GM18519 (cell line): Measurements from ENCODE around the gene ANKRD44.
"Not testable (repeated sequence)": the region's sequence is repeated elsewhere in the genome, so short reads cannot be mapped to it uniquely, and the experiment has no call there.

Experiments used
- ATAC-seq: cut with Tn5 transposase; IDR thresholded peaks from one replicate; pipeline ENCODE4 v1.9.1; 2021; ENCODE audit warnings: mild to moderate bottlenecking, moderate library complexity; ENCODE audit not compliant: unreplicated experiment, low FRiP score

Gene ANKRD44

DNA sequence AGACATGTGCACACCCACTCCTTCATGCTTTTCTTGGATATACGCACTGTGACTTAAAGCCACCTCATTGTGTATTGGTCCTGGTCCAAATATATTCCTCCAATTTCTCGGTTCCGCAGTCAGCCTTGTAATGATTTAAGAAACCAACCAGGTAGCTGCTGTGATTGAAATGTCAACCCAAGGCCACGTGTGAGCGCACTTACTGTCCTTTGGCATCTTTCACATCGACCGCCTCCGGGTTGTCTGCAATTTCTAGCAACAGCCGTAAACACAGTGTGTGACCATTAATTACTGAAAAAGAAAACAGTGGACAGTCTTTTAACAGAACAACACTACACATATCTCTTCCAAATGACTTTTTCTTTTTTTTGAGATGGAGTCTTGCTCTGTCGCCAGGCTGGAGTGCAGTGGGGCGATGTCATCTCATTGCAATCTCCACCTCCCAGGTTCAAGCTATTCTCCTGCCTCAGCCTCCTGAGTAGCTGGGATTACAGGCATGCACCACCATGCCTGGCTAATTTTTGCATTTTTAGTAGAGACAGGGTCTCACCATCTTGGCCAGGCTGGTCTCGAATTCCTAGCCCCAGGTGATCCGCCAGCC lies 301.7 kb downstream of the ANKRD44 start:
- not testable (repeated sequence) for ATAC-seq

DNA sequence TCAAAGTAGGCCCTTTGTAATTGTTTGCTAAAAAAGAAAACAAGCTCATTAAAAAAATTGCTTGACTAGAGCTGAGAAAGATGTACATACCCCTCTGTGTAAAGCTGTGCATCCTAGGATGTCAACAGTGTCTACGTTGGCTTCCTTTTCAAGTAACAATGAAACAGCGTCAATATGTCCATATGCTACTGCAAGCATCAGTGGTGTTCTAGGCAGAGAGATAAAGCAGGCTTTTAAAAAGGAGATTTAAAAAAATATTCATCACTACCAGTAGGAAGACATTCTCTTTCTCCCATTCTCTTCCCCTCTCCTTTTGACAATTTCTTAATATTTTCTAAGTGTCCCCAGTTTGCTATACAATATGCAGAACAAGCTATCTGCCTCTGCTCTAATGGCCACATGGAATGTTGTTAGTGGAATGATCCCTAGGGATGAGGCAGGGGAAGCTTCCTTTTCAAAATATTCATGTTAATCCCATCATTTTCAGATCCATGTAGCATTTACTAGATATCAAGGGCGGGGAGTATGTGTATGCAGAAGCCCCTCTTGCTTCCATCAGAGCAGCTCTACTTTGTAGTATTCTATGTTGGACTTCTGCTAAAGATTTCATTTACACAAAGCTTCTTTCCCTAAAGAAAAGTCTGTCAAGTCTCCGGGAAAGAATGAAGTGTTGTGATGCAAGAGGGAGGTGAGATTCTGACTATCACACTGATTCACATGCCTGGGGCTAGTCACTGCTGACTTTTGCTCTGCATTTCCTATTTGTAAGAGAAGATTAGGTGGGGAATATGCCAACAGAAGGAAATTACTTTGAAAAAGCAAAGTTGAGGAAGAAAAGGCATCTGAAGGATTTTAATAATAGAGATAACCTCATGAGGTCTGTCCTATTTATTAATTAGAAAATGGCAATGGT lies 302.6 kb downstream of the ANKRD44 start:
- ATAC-seq, result no peak

DNA sequence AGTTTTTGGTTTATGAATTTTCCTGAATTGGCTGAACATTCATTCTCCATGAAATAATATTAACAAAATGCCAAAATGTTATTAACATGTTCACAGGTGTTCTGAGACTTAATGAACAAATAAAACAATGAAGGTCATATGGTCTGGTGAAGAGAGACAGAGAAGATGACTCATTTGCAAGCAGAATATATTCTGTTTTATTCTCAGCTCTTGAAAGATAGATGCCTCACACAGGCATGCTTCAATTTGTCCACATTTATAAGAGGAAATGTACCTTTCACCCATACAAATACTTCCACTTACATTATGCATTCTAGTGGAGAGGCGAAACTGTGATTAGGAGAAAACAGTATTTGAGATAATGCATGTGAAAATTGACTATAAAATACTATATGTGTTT lies 308.7 kb downstream of the ANKRD44 start:
- ATAC-seq, result no peak

DNA sequence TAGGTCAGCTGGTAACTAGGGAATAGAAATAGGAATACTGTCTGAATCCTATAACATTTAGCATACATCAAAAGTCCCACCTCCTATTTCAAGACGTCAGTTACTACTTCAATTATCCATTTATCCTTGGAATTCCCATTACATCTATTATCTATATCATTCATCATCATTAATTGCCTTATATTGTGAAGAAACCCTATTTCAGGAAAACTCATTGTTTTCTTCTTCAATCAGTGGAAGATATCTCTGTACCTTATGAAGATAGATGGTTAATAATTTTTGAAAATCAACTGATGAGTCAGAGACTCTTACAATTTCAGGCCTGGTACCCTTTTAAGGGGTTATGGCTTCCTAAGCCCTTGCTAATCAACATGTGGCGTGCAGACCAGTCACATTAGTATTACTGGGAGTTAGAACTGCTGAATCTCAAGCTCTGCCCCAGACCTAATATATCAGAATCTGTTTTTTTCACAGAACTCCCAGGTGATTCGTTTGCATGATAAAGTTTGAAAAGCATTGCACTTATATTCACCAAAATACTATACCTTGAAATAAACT lies 314.7 kb downstream of the ANKRD44 start:
- ATAC-seq, result no peak

DNA sequence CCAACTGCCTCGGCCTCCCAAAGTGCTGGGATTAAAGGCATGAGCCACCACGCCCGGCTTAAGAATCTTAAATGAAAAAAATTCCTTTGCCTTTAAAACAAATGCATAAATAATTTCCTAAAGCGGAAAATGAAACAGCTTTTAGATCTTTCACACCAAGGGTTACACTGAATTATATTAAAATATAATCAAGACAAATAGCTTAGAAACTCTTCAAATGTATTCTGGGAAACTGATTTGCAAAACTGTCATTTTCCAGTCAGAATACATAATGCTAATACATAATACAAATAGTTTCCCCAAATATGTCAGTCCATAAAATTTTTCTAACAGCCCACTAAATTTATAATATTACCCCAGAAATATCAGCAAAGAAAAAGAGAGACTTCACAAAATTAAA lies 315.8 kb downstream of the ANKRD44 start:
- ATAC-seq, result no peak

DNA sequence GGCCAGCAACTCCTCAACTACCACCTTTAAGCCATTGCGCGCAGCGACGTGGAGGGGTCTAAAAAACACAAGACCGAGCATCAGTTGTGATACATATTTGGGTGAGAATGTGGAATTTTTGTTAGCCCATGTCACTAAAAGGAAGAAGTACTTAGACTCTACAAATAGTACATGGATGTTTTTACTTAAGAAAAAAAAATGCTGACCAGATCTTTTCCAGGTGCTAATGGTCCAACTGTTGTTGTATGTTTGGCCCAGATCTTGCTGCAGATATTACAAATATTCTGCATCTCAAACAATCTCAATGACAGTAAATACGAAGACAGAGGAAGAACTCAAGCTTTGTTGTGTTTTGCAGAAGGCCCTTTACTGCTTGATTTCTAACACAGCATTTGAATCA lies 317.0 kb downstream of the ANKRD44 start:
- no peak for ATAC-seq

DNA sequence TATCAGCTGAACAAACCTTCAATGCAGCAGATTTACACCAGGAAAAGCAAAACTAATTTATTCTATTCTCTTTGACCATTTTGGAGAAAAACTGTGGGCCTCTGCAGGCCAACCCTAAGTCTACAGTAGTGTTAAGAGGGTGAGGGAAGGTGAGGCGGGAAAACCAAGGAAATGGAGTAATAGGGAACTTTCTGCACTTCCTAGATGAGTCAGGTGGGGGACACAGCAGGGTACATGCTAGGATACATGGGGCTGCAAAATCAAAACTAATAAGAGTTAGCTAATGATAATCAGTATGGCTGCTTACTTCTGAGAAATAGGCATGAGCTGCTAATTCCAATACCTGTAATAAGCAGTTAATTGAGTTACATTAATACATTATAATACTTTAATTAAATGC lies 318.1 kb downstream of the ANKRD44 start:
- ATAC-seq, result no peak

DNA sequence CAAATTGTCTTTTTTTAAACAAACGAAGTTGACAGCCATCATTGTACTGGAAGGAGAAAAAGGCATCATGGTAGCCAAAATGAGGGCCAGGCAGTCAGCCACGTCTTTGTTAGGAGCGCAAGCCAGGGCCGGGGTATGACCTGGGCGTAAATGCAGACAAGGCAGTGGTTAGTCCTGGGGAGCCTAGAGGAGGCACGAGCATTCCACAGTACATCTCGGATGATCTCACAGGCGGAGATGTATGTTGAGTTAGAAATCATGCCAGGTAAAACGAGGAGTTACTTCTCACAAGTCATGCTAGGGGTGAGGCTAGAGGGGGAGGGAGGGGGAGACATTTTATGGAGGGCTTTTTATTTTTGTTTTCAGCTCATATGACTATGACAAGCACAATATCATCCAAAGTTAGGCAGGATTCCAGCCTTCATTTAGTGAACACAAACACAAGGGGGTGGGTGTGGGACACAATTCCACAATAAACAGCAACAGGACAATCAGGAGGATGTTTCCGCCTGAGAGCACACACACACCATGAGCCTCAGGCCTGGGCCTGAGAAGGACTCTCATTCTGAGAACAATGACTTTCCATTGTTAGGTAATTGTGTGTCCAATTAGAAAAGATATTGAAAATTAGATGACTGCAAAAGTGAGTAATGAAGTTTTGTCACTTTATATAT lies 319.7 kb downstream of the ANKRD44 start:
- no peak for ATAC-seq

DNA sequence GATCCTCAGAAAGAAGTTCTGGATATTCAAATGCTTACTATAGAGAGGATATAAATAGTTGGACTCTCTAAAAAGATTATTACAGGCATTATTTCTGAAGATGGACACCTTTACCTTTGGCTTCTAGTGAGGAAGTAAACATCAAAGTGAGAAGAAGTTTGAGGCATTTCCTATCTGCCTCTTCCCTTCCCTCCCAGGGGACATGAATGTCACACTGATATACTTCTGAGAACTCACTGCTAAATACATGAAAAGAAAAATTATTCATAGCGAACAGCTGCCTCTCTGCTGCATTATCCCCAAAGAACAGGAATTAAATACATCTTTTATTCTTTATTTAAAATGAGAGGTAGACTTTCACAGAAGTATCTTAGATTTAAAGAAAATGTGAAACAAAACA lies 320.5 kb downstream of the ANKRD44 start:
- no peak for ATAC-seq

DNA sequence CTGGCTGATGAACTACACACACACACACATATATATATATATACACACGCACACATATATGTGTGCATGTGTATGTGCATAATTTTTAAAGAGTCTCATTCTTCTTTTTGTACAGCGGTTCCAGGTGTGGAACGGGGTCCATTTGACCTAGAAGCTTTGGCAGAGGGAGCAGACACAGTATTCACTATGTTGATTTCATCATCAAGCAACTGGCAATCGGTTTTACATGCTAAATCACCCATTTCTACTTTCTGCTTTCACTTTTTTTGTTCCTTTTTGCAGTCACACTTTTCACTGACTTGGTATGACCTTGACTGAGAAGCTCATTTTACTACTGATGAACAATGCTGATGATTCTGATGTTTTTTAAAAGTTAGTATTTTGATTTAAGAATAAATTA lies 321.1 kb downstream of the ANKRD44 start:
- no peak for ATAC-seq

DNA sequence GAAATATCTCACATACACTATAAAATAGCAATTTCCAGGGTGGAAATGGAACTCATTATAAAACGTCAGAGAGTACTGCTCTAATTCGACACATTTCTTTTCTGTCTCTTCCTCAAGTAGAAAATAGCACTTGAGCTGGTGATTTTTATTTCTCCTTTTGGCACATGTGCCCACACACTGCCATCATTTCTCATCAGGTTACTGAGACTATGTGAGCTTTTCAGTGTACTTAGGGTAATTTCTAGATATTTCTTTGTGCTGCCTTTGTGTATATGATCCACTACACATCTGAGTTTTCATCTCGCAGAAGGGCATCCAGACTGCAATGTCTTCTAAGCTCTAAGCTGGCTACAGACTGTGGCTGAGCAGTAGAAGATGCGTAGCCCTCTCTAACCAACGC lies 321.9 kb downstream of the ANKRD44 start:
- ATAC-seq, result no peak

DNA sequence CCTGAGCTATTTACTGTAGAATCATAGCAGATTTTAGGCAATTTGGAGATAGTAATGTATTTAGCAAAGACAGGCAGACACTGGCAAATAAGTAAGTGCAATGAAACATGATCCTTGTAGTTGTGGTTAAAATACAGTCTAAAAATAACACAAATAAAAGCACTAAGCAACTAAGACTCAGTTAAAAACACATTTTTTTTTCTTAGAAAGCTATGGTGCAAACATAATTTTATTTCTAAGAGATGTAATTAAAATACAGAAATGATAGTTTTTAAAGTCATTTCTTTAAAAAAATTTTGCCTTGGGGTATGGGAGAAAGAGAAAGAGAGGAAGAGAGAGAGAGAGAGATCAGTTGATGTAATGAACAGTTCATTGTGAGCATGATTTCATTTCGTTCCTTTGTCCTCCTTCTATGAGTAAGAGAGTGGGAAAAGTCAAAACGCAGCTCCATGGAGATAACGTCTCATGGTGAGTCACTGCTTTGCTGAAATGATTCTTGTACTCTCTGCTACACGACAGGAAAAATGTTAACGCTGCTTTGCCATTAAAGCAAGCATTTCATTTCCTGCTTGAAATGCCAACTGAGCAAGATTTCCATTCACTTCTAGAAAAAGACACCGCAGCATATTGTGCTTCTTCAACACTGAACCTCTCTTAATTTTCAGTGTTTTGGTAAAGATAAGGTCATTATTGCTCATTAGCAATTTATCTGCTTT lies 322.8 kb downstream of the ANKRD44 start:
- peak; percentile 46 for ATAC-seq

DNA sequence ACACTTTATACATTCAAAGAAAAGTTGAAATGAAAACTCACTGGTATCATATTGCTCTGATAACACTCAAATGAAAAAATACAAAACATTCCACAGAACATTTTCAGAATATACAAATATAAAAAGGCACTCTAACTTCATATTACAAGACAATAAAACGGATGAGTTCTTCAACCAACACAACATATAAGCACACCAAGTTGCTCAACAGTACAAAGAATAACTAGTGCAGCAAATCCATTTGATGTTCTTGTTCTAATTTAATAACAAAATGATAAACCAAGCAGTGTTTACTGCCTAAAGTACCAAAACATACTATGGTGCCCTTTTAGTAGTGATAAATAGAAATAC lies 323.3 kb downstream of the ANKRD44 start:
- no peak for ATAC-seq

DNA sequence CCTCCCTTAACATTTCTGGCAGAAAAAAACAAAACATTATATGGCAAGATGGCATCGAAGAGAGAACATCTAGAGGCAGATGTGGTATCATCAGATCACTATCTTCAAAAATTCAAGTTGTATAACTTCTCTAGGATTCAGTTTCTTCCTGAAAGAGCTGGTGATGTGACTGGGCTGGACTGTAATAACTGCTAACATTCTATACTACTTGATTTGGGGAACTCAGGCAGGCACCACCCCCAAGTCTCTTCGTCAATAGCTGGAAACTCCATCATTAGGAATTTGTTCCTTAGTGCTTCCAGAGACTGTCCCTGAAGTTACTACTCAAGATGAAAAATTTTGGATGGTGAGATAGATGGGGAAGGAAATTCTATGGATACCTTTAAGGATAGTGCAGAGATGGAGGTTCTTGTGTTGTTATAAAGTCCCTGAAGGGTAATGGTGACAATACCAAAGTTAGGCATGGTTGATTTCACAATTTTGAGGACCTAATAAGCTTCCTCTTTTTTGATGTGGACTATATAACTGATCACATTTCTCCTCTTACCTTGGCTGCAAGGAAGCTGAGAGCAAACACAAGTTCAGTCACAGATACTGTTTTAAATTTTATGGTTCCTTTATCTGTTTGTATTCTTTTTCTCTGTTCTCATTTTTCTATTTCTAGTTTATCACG lies 324.9 kb downstream of the ANKRD44 start:
- no peak for ATAC-seq

DNA sequence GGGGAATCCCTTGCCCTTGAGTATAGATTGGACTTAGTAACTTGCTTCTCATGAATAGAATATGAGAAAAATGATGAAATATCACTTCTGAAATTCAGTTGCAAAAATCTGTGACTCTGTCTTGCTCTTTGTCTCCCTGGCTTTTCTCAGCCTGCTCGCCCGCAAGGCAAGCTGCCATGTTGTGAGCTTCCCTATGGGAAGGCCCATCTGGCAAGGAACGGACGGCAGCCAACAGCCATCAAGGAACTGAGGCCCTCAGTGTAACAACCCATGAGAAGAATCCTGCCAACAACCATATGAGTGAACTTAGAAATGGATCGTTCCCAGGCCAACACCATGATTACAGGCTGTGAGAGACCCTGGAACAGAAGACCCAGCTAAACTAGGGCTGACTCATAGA lies 325.7 kb downstream of the ANKRD44 start:
- no peak for ATAC-seq

DNA sequence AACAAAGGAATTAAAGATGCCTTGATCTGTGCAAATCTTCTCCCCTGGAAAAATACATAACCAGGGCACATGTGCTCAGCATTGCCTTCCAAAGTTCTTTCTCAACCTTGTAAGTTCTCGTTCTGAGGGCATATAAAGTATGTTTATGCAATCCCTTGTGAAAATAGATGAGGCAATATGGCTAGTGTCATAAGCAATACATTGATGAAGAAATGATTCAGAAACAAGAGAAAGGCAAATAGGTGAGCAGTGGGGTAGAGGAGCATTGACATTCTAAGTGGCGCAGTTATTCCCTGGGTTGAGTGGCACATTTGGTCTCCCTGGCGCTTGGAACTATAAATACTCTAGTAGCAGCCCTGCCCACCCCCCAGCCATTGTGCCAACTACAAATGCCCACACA lies 326.6 kb downstream of the ANKRD44 start:
- ATAC-seq, result no peak

DNA sequence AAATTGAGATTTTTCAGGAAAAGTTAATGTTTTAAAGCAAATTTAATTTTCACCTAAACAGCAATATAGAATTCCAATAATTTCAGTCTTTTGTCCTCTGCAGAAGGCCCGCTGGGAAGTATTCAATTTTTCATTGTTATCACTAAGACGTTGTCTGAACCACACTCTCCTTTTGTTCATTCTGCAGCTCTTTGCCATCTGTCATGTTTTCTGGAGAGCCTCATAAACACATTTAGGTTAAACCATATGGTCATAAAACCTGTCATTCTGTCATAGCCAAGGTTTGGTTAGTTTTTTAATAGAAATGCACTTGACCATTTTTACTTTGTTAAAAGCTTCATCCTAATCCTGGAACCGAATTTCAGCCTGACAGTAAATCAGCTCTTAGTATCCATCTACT lies 330.1 kb downstream of the ANKRD44 start:
- ATAC-seq, result no peak

DNA sequence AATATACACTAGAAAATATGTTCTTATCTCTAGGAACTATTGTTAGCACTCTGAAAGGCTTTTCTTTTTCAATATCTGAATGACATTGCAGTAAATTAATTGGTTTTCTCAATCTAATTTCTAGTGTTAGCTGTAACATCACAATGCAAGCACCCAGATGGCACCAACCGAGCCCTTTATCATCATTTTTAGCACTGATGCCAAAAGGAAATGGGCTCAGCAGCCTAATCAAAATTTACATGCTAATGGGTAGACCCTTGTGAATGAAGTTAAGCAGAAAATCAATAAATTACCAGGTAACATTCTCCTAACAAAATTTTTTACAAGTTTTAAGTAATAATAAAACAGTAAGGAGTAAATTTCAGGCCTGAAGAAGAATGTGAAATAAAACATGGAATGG lies 330.6 kb downstream of the ANKRD44 start:
- ATAC-seq, result no peak

DNA sequence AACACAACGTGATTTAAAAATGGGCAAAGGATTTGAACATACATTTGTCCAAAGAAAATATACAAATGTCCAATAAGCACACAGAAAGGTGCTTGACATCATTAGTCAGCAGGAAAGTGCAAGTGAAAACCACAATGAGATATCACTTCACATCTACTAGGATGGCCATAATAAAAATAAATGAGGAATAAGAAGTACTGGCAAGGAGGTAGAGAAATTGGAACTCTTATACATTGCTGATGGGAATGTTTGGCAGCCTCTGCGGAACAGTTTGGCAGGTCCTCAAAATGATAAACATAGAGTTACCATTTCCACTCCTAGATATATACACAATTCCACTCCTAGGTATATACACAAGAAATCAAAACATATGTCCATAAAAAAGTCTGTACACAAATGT lies 333.1 kb downstream of the ANKRD44 start:
- no peak for ATAC-seq

DNA sequence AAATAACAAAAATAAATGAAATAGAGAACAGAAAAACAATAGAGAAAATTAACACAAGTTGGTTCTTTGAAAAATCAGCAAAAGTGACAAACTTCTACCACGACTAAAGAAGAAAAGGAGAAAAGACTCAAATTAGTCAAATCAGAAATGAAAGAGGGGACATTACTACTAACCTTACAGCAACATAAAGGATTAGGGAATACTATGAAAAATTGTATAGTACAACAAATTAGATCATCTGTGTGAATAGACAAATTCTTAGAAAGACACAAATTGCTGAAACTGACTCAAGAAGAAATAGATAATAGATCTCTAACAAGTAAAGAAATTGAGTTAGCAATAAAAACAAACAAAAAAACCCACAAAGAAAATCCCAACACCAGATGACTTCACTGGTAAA lies 335.6 kb downstream of the ANKRD44 start:
- no peak for ATAC-seq
